GM12872 (cell line): Measurements from ENCODE around the gene GOLT1A.

Experiments
- CTCF ChIP-seq: IDR thresholded peaks from 3 replicates; pipeline ENCODE4 v1.5.1; 2011; ENCODE audit warnings: low read depth, mild to moderate bottlenecking, low read length, moderate library complexity; ENCODE audit not compliant: insufficient read depth

The GOLT1A gene

GRCh38 chr1:204192589-204193352 is 21.0 kb downstream of the GOLT1A start:
- TF ChIP-seq CTCF = no peak

GRCh38 chr1:204192046-204192445 is 21.7 kb downstream of the GOLT1A start:
- no peak for TF ChIP-seq CTCF

- no peak for TF ChIP-seq CTCF
Observed at GRCh38 chr1:204191456-204191855, 22.3 kb downstream of the GOLT1A start.

GRCh38 chr1:204190212-204191211 is 23.3 kb downstream of the GOLT1A start:
- TF ChIP-seq CTCF = no peak

- TF ChIP-seq CTCF = no peak
Observed at GRCh38 chr1:204188959-204189639, 24.7 kb downstream of the GOLT1A start.

GRCh38 chr1:204186597-204186996 is 27.2 kb downstream of the GOLT1A start:
- TF ChIP-seq CTCF = no peak

- no peak for TF ChIP-seq CTCF
Observed at GRCh38 chr1:204181116-204181515, 32.7 kb downstream of the GOLT1A start.
